Measurements from ENCODE around the gene CD48.

The CD48 gene

DNA sequence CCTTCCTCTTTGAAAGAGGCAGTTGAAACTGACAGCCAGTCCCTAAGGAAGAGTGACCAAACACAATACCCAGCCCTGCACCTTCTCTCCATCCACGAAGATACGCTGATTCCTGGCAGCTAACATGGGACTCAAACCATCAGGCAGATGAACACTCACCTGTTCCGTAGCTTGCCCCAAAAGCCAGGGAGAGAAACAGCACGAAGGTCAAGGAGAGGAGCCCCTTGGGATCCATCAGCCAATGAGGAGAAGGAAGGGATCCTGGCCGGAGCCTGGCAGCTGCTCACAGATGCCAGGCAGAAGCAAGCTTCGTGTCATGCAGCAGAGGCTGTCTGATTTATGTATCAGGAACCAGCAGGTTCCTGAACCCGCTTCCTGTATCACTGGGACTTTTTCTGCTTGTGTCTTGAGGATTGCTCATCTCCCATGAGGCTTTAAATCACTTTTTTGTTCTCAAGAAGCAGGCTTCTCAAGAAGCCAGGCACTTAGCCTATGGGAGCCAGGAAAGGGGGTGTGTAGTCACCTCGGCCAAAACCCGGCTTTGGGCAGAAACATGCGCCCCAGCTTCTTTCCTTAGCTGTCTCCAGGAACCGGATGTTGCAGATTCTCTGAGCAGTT, 64.8 kb downstream of the CD48 start, which contains the start of gene SLAMF1:
Gene SLAMF1 (minus strand): TSS at position 334 of the 618 bp plus-strand sequence. CDS start 99 bp downstream, at position 235.
- DNase-seq = no peak

GRCh38 chr1:160646180-160646579, 65.4 kb downstream of the CD48 start:
- DNase-seq = no peak

DNA sequence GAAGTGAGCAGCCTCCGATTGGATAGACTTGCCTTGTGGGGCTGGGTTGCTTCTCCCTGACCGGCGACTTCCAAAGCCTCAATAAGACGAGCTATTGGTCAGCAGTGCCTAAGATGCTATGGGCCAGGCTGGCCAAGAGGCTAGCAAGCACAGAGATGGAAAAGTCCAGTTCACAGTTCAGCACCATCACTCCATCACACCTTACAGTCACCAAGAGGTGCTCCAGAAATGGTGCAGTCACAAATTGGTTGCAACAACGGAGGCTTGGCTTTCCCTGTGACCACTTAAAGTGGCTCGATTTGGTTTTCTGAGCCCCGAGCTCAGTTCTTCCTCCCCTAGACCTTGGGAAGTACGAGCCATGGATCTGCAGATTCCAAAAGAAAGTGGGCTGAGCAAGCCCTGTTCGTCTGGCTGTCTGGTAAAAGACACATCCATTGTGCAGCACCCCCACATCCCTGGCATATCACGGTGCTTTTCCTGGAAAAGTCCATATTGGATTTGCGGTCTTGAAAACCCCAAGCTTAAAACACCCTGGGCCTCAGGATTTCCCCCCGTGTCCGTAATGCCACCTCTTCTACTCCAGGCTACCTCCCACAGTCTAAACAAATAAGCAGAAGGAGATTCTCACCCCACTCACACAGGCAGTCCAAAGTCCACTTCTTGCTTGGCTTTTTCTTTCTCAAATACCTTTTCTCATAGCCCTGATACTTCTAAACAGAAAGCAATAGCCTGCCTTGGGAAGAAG, 66.1 kb downstream of the CD48 start:
- DNase-seq = no peak

- no peak for DNase-seq
These were observed 67.2 kb downstream of the CD48 start for GRCh38 chr1:160644399-160644798.

GRCh38 chr1:160643138-160643537, 68.5 kb downstream of the CD48 start:
- DNase-seq = no peak

DNA sequence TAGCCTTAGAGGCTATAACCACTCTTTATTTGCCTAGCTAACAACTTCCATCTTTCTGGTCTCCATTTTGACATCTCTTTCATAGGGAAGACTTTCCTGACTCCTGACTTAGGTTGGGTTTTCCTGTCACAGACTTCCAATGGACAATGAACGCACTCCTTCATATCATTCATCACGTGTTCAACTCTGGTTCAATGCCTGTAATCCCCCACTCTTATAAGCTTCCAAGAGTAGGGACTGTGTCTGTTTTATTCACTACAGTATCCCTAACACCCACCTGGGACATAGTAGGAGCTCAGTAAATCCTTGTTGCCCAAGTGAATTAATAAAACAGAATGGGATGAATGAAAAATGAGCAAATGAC, 69.4 kb downstream of the CD48 start:
- no peak for DNase-seq

DNA sequence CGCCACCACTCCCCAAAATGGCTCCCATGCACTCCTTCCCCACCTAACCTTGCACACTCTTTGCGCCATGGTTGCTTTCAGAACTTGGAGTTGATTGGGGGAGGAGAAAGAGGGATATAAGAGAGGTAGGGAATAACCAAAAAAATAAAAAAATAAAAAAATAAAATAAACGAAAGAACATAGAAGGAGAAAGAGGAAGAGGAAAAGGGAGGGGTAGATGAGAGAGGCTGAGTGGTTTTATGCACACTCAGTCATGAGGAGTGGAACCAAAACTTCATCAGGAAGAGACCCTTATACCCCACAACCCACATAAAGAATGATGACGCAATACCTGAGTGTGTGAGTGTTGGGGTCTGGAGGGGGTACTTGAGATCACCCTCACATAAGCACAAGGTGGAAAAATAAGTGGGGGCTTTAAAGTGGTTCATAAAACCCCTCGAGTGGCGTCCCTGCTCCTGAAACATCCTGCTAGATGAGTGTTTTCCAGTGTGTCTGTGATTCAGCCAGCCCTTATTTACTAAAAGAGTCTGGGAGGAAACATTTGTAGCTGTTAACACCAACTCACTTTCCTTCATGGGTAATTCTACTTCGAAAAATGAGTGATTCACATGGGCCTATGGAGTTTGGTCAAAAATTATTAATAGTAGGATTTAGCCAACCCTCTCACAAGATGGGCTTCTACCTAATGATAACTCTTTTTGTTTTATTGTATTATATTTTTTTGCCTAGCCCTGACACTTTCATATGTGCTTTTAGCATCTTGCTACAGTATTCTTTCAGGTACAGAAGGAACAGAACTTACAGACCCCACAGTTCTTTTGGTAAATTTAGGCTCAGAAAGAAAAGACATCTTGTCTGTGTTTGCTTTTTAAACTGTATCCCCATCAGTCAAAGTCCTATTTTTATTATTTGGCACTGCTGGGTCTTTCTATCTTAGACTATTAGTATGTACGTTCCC, 70.0 kb downstream of the CD48 start:
- DNase-seq = no peak

GRCh38 chr1:160640359-160641123, 71.1 kb downstream of the CD48 start:
- DNase-seq = no peak

GRCh38 chr1:160639652-160640051, 72.0 kb downstream of the CD48 start:
- DNase-seq = no peak

DNA sequence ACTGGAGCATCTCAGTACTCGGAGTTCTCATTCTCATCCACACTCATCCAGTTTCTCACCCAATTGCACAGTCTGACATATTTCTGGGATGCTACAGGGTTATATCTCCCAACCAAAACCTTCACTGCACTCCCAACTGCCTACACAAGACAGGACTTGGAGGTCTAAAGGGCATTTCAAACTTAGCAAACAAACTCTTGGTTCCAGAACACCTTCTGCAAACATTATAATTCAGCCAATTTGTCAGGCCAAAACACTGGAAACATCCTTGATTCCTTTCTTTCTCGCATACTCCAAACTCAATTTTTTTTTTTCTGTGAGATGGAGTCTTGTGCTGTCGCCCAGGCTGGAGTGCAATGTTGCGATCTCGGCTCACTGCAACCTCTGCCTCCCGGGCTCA, 72.7 kb downstream of the CD48 start:
- no peak for DNase-seq

DNA sequence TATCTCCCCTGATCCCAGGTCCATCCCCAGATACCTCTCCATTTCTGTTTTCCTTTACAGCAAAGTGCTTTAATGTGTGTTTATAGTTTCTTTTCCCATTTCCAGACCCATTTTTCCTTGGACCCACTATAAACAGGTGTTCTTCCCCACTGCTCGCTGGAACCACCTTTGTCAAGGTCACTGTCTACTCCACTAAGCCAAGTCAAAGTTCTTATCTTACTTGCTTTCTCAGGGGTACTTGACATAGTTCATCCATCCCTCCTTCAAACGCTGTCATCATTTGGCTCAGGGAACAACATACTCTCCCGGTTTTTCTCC, 73.1 kb downstream of the CD48 start:
- no peak for DNase-seq

DNA sequence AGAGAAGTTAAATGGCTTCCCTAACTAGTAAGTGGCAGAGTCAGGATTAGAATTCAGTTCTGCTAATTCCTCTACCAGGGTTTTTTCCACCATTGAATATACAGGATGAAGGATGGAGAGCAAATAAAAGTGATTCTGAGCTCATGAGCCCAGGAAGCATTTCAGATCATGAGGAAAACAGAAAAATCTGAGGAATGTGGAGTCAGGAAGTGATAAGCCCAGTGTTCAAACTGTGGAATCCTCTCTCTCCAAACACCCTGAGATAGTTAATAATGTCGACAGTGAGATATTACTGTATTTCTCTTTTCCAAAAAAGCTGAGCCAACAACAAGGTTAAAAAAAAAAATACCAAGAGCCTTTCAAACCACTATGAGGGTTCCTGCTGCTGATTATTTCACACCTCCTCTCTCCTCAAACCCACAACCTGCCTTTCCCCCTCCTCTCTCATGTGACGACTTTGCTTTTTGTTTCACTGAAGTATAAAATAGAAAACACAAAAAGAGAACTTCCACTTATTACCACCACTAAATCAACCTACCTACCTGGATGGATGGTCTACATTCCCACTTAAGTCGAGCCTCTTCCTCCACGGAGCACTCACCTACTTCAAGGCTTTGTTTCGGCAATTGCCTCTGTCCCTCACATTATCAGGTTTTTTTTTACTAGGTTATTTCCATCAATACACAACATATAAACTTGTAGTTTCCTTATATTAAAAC, 73.6 kb downstream of the CD48 start:
- no peak for DNase-seq

DNA sequence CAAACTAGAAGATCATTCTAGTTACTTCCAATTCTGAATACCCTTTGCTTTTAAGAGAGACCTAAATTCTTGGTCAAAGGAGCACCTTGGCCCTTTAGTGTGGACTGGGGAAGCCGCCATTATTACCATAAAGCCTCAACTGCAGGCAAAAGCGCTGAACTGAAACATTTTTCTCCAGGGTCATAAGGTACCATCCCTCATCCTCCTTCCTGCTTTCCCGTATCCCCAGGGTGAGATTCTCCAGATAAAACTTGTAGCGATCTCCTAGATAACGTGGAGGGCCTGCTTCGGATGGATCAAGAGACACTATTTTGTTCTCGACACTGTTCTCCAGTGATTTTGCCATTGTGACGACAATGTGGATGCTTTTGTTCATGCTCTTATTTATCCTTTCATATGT, 74.6 kb downstream of the CD48 start:
- DNase-seq = no peak

DNA sequence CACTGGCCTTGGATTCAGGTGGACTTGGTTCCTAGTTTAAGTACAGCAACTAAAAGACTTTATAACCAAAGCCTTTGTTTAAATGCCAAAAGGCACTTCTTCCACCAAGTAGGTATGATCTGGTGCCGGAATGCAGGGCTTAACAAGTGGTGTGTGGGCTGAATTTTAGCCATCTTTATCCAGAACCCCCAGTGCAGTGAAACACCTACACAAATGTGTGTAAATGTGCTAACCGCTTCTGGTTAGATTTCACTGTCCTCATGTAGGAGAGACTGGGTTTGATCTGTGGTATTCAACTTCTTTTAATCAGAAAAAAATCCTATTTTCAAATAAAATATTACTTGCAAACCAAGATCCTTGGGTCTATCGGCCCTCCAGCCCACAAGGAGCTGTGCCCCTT, 75.1 kb downstream of the CD48 start:
- no peak for DNase-seq

DNA sequence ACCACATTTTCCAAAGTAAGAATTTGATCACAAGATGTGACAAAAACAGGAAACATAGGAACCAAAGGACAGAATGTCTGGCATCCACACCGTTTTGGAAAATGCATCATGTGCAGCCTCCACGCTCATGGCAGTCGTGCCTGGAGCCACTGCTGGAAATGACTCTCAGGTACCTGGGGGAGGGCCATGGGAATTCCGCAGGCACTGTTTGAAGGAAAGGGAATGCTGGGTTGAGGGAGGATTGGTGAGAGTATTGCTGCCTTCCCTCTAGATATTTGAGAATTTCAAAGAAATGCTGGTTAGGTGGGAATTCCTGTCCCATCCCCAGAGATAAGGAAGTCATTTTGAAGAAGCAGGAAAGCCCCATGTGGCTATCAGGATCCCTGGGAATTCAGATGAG, 75.5 kb downstream of the CD48 start:
- DNase-seq = no peak

DNA sequence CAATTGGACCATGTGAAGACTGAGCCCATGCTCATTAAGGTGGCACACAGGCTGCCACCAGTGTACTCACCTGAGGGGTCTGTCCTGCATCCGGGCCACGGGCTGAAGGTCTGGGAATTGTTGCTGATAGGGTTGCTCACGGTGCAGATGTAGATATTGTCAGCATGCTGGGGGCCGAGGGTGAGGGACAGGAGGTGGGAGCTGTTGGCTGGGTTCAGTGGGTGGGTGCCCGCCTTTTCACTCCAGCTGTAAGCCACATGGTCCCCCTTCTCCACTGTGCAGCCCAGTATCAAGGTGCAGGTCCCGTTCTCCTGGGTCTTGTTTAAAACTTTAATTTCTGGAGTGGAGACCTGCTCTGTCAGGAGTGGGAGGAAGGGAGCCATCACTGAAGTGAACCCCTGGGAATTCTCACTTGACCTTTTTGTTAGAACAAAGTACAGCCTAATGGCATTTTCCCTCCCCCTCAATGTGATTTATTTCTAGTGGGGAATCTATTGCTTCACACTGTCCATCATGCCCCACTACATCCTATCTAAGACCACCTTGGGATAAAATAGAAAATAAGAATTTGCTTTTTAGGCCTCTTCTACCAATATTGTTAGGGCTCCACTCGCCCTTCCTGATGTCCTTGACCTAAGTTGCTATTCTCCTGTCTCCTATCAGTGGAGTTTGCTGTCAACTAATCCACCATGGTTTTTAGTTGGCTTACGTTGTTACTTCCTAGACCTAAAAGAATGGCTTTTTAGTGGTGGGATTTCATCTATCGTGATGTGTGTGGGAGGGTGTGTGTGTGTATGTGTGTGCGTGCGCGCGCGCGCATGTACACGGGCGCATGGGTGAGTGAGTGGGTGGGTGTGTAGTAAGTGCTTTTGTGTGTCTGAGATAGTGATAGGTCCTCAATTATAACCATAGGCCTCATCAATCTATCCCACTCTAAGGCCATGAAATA, 76.8 kb downstream of the CD48 start:
- DNase-seq = no peak

GRCh38 chr1:160633330-160633903, 78.2 kb downstream of the CD48 start:
- DNase-seq = no peak

- DNase-seq = no peak
These were observed 79.5 kb downstream of the CD48 start for GRCh38 chr1:160631983-160632625.

DNA sequence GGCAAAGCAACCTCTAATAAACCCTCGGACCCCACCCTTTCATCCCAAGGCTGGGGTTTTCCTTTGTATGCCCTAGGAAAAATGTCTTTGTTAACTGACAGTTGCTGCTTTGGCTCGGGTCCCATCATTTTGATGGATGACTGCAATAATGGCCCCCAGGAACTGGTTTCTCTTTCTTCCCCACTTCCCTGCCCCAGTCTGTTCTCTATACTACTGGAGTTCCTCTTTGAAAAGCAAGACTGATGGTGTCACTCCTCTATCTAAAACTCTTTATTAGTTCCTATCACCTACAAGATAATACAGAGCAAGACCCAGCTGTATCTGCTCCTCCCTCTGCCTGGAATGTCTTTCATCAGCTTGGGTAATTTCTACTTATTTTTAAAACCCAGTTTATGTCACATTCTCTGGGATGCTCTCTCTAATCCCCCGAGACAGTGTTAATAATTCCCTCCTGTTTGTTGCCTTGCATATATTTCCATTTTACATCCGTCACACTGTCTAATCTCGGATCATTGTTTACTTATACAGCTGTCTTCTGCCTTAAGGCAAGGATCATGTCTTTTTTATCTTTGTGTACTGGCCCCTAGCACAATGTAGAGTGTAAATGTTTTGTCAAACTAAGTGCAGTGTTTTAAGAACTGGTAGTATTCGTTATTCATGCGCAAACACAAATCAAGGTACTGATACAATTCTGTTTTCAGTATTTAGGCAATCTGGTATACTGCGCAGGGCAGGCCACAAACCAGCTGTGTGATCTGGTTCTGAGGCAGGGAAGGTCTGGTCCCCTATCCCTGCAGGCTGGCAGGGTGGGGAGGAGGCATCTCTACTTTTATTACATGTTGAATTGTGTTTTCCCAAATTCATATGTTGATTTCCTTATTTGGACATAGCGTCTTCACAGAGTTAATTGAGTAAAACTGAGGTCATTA, 80.8 kb downstream of the CD48 start:
- no peak for DNase-seq

Measured in activated CD8-positive, alpha-beta memory T cell treated with anti-CD3 and anti-CD28 coated beads for 24 hours (primary cell).